ENCODE measurements around the gene SLC6A1. TPM values are rescaled to one million over a fixed set of nuclear protein-coding genes. Genes with fewer than 3 reads are reported as not detected.

Gene SLC6A1
- 23.7 TPM for total RNA-seq

DNA sequence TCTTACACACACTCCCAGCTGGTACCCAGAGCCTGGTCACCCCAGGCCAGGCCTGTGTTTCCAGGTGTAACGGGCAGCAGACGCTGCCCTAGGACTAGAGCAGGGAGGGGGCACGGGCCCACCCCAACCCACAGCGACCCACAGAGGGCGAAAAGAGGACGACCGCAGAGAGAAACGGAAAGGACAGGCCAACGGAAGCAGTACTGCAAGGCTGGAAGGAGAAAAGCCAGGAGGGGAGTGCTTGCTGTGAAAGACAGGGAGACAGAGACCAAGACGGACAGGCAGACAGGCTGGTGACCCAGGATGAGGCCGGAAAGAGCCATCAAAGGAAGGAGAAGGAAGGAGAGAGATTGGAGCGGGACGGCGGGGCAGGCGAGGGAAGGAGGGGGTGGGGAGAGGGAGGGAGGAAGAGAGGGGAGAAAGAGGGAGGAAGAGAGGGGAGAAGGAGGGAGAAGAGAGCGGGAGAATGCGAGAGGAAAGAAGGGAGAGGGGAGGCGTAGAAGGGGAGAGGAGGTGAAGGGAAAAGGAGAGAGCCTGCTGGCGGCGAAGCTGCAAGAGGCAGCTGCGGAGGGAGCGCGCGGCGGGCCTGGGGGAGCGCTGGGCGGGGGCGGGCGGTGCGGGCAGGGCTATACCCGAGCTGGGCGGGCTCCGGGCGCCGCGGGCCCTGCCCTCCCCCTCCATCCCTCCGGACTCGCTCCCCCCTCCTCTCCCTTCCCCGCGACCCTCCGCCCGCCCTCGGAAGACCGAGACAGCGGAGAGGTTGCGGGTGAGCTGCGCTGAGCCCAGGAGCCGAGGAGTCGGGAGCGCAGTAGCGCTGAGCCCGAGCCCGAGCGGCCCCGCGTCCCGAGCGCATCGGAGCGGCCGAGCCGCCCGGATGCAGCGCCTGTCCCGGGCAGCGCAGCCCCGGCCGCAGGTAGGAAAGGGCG is at the start of gene SLC6A1:
TSS of gene SLC6A1 (plus strand) at position 732 of the 926 bp plus-strand sequence. CDS start 24,464 bp downstream, outside the sequence.

Other genes starting within 250 kb of the SLC6A1 start
- 10.4 TPM for gene SLC6A11, start 176.5 kb upstream of the SLC6A1 start, total RNA-seq
- 7.6 TPM for gene HRH1, start 161.7 kb downstream of the SLC6A1 start, total RNA-seq